Testis (tissue), 3 donors: ENCODE results near the gene NFKBIZ. TPM values are rescaled to one million over a fixed set of nuclear protein-coding genes. Genes with fewer than 3 reads are reported as not detected.

Experiments used
- DNase-seq: peaks from one replicate; pipeline ENCODE4 v3.0.0-alpha.2; 2019
- H3K27ac ChIP-seq, 2 donors: fragments of 200-600 bp; sonication (generic); one replicate each; pipeline ENCODE4 v1.5.1; 2019
- H3K27me3 ChIP-seq: fragments of 200-600 bp; sonication (generic); one replicate; pipeline ENCODE4 v1.5.1; 2019
- H3K36me3 ChIP-seq: fragments of 200-600 bp; sonication (generic); one replicate; pipeline ENCODE4 v1.5.1; 2017; ENCODE audit warnings: low read depth; ENCODE audit errors: missing control alignments
- H3K4me1 ChIP-seq: fragments of 200-600 bp; sonication (generic); one replicate; pipeline ENCODE4 v1.5.1; 2019
- H3K4me3 ChIP-seq, 2 donors: fragments of 200-600 bp; sonication (generic); one replicate each; pipeline ENCODE4 v1.5.1; 2017 to 2019
- H3K9me3 ChIP-seq: fragments of 200-600 bp; sonication (generic); one replicate; pipeline ENCODE4 v1.5.1; 2017
- CTCF ChIP-seq, 3 experiments: fragments of 450-650 bp in 2 of 3; fragments of 200-600 bp in 1 of 3; sonication (generic) in 1 of 3; IDR thresholded peaks; one replicate each; pipeline ENCODE4 v1.5.1; 2016 to 2019; ENCODE audit warnings: antibody characterized with exemption in 3 of 3, mild to moderate bottlenecking in 2 of 3, moderate library complexity in 1 of 3
- POLR2A ChIP-seq: fragments of 450-650 bp; IDR thresholded peaks from one replicate; pipeline ENCODE4 v1.6.1; 2017; ENCODE audit warnings: antibody characterized with exemption, mild to moderate bottlenecking, moderate library complexity
- WGBS, 2 donors: methylation state at CpG; one replicate each; pipeline ENCODE4 v1.1.5; 2018; 5-methylcytosine and 5-hydroxymethylcytosine counted together
- intact Hi-C: fragments of 100-400 bp; cut with DNase I; formaldehyde crosslinking; loops from one replicate; pipeline ENCODE4 v1.15.1; 2023; ENCODE audit warnings: low total_unique reads
- polyA plus RNA-seq: library from polyadenylated mRNA; stranded (reverse); fragments of 350-450 nt; fragmentation: Illumina TruSeq; extraction: RNeasy Lipid Tissue Mini Kit (QIAGEN cat#74804); gene quantifications from one replicate; pipeline ENCODE4 v1.2.3, GENCODE V29; 2014; ENCODE audit warnings: low read depth, low replicate concordance; ENCODE audit not compliant: insufficient read depth
- total RNA-seq, 2 donors: library from RNA; depleted of rRNA; stranded (reverse); fragments of >200 nt; gene quantifications; one replicate each; pipeline ENCODE4 v1.2.3, GENCODE V29; 2016

The NFKBIZ gene
- total and polyA plus RNA-seq, 3 donors from 2014 or later = 5.4 to 14.7 (median 6.9) TPM

- H3K27ac ChIP-seq = peak overlapping the region; percentile 78 to 88
- peak overlapping the region; percentile 59 to 67 for H3K4me3 ChIP-seq
- 5 to 15% methylated on average over 3 of the region's 3 CpGs for WGBS, 2 donors
- no peaks in the 10 kb centered on the region for H3K27me3 ChIP-seq
- DNase-seq = no peak
- H3K9me3 ChIP-seq = no peaks in the 10 kb centered on the region
- H3K4me1 ChIP-seq = peaks cover 7% of the 10 kb centered on the region
- H3K36me3 ChIP-seq = no peaks in the 10 kb centered on the region
- intact Hi-C loops = no loop called here
- no peak for TF ChIP-seq POLR2A
- TF ChIP-seq CTCF (IDR thresholded peaks at IDR 0.05) = no peak
Observed at GRCh38 chr3:101828276-101828675, 21.0 kb upstream of the NFKBIZ start.

- DNase-seq = peak; percentile 48
- Histone ChIP-seq H3K27ac (peak overlapping the region; percentile 78 to 88), H3K27me3 (no peaks in the 10 kb centered on the region), H3K36me3 (no peaks in the 10 kb centered on the region), H3K4me3 (no peak overlapping the region), H3K4me1 (peaks cover 7% of the 10 kb centered on the region), H3K9me3 (no peaks in the 10 kb centered on the region)
- intact Hi-C loops = no loop called here
- TF ChIP-seq POLR2A (no peak), CTCF (IDR thresholded peaks at IDR 0.05) (no peak)
- WGBS, 2 donors = 36 to 40% methylated on average over 9 of the region's 9 CpGs
Observed at GRCh38 chr3:101828691-101829436, 20.4 kb upstream of the NFKBIZ start.

- no peaks in the 10 kb centered on the region for H3K9me3 ChIP-seq
- H3K4me3 ChIP-seq = no peak overlapping the region
- H3K36me3 ChIP-seq = no peaks in the 10 kb centered on the region
- TF ChIP-seq POLR2A (no peak), CTCF (IDR thresholded peaks at IDR 0.05) (no peak)
- WGBS, 2 donors = 47 to 50% methylated on average over 2 of the region's 2 CpGs
- DNase-seq = no peak
- no peaks in the 10 kb centered on the region for H3K27me3 ChIP-seq
- intact Hi-C loops = no loop called here
- peaks cover 7% of the 10 kb centered on the region for H3K4me1 ChIP-seq
- H3K27ac ChIP-seq = peak overlapping the region in 1 of 2 donors; percentile 88
Observed at GRCh38 chr3:101829437-101829830, 19.9 kb upstream of the NFKBIZ start.

GRCh38 chr3:101829874-101830273 is 19.4 kb upstream of the NFKBIZ start:
- Histone ChIP-seq H3K4me1 (peaks cover 7% of the 10 kb centered on the region), H3K9me3 (no peaks in the 10 kb centered on the region), H3K27ac (peak overlapping the region in 1 of 2 donors; percentile 88), H3K4me3 (no peak overlapping the region), H3K36me3 (no peaks in the 10 kb centered on the region), H3K27me3 (no peaks in the 10 kb centered on the region)
- TF ChIP-seq CTCF (IDR thresholded peaks at IDR 0.05) (no peak), POLR2A (no peak)
- DNase-seq = no peak
- intact Hi-C loops = no loop called here
- WGBS, 2 donors = 64 to 67% methylated on average over 2 of the region's 2 CpGs
